Neuronal stem cell (in vitro differentiated cells): ENCODE results near the gene RAPGEF1.

Experiments
- DNase-seq: peaks from one replicate; pipeline ENCODE4 v3.0.0-alpha.2; 2013; ENCODE audit warnings: low spot score
- H2AFZ ChIP-seq: one replicate; pipeline ENCODE4 v1.6.1; 2013; ENCODE audit warnings: mild to moderate bottlenecking, low read length, inconsistent platforms
- H2AK5ac ChIP-seq: 2 replicates; pipeline ENCODE4 v1.6.1; 2013; ENCODE audit warnings: low read depth, mild to moderate bottlenecking, inconsistent platforms, low read length, moderate library complexity, mixed read lengths
- H2BK120ac ChIP-seq: 2 replicates; pipeline ENCODE4 v1.6.1; 2013; ENCODE audit warnings: low read depth, mild to moderate bottlenecking, inconsistent platforms, low read length, moderate library complexity, mixed read lengths
- H2BK12ac ChIP-seq: one replicate; pipeline ENCODE4 v1.6.1; 2013; ENCODE audit warnings: low read length, inconsistent platforms
- H2BK15ac ChIP-seq: 2 replicates; pipeline ENCODE4 v1.6.1; 2013; ENCODE audit warnings: mild to moderate bottlenecking, low read length, inconsistent platforms, mixed read lengths
- H2BK5ac ChIP-seq: one replicate; pipeline ENCODE4 v1.6.1; 2013; ENCODE audit warnings: inconsistent platforms, mild to moderate bottlenecking, low read length, moderate library complexity
- H3K14ac ChIP-seq: one replicate; pipeline ENCODE4 v1.6.1; 2013; ENCODE audit warnings: low read length, inconsistent platforms
- H3K18ac ChIP-seq: 2 replicates; pipeline ENCODE4 v1.6.1; 2013; ENCODE audit warnings: low read length, inconsistent platforms
- H3K23ac ChIP-seq: 2 replicates; pipeline ENCODE4 v1.6.1; 2013; ENCODE audit warnings: low read depth, mild to moderate bottlenecking, mixed read lengths, low read length, inconsistent platforms; ENCODE audit not compliant: poor library complexity
- H3K27ac ChIP-seq: replicated peaks from 3 replicates; pipeline ENCODE4 v1.5.1; 2013; ENCODE audit warnings: low read length, inconsistent platforms
- H3K27me3 ChIP-seq, 3 experiments: 2 replicates each; pipeline ENCODE4 v1.6.1; 2013; ENCODE audit warnings: low read length in 3 of 3, mild to moderate bottlenecking in 2 of 3, inconsistent platforms in 1 of 3, low read depth in 1 of 3, mixed read lengths in 1 of 3, moderate library complexity in 1 of 3; ENCODE audit not compliant: control insufficient read depth in 3 of 3, insufficient read depth in 3 of 3
- H3K36me3 ChIP-seq, 2 donors: replicated peaks in 1 of 2; 2 replicates each; pipeline ENCODE4 v1.6.1; 2013; ENCODE audit warnings: low read length in 2 of 2; ENCODE audit not compliant: control insufficient read depth in 2 of 2, insufficient read depth in 2 of 2
- H3K4ac ChIP-seq: 2 replicates; pipeline ENCODE4 v1.6.1; 2013; ENCODE audit warnings: inconsistent platforms, mild to moderate bottlenecking, low read length, moderate library complexity
- H3K4me1 ChIP-seq, 2 donors: 1 replicate in 1 of 2; 2 replicates in 1 of 2; pipeline ENCODE4 v1.6.1; 2013; ENCODE audit warnings: low read length in 2 of 2, low read depth in 1 of 2; ENCODE audit not compliant: control insufficient read depth in 2 of 2, insufficient read depth in 1 of 2
- H3K4me2 ChIP-seq: one replicate; pipeline ENCODE4 v1.6.1; 2013; ENCODE audit warnings: mild to moderate bottlenecking, low read length, inconsistent platforms; ENCODE audit not compliant: insufficient read depth, poor library complexity, severe bottlenecking
- H3K4me3 ChIP-seq, 2 donors: 2 replicates each; pipeline ENCODE4 v1.5.1; 2013; ENCODE audit warnings: low read length in 2 of 2, mild to moderate bottlenecking in 2 of 2, inconsistent platforms in 1 of 2, moderate library complexity in 1 of 2
- H3K79me1 ChIP-seq: one replicate; pipeline ENCODE4 v1.6.1; 2013; ENCODE audit warnings: low read depth, mild to moderate bottlenecking, inconsistent platforms, low read length, moderate library complexity
- H3K9ac ChIP-seq: one replicate; pipeline ENCODE4 v1.6.1; 2013; ENCODE audit warnings: mild to moderate bottlenecking, low read depth, low read length, inconsistent platforms; ENCODE audit not compliant: poor library complexity
- H3K9me3 ChIP-seq, 2 donors: replicated peaks in 1 of 2; 2 replicates each; pipeline versions ENCODE3 to v1.6.1; 2013; ENCODE audit warnings: low read length in 2 of 2, mild to moderate bottlenecking in 2 of 2, inconsistent platforms in 1 of 2, low read depth in 1 of 2, mixed read lengths in 1 of 2, moderate library complexity in 1 of 2; ENCODE audit not compliant: control insufficient read depth in 2 of 2, insufficient read depth in 1 of 2
- H4K8ac ChIP-seq: one replicate; pipeline ENCODE4 v1.6.1; 2013; ENCODE audit warnings: low read depth, mild to moderate bottlenecking, inconsistent platforms, low read length, moderate library complexity
- H4K91ac ChIP-seq: one replicate; pipeline ENCODE4 v1.6.1; 2013; ENCODE audit warnings: low read length, low read depth, mild to moderate bottlenecking, inconsistent platforms; ENCODE audit not compliant: poor library complexity
- WGBS, 2 donors: extraction: QIAGEN DNeasy Blood & Tissue Kit; methylation state at CpG; one replicate each; pipeline ENCODE4 v1.1.7; 2013; ENCODE audit warnings: missing lambda C conversion rate in 2 of 2, mixed read lengths in 1 of 2; ENCODE audit not compliant: insufficient read length in 2 of 2, insufficient replicate concordance in 1 of 2; ENCODE audit errors: extremely low coverage in 2 of 2; 5-methylcytosine and 5-hydroxymethylcytosine counted together

The RAPGEF1 gene

GRCh38 chr9:131529597-131530545 lies 210.0 kb downstream of the RAPGEF1 start:
- Histone ChIP-seq H3K9me3 (no peaks in the 10 kb centered on the region), H2BK120ac (no peak overlapping the region), H2BK15ac (no peak overlapping the region), H3K36me3 (peaks cover 39 to 56% of the 10 kb centered on the region in 2 donors), H4K91ac (no peak overlapping the region), H2AFZ (peak overlapping the region; percentile 99), H2AK5ac (peak overlapping the region; percentile 89), H3K14ac (no peak overlapping the region), H3K18ac (peak overlapping the region; percentile 93), H3K27ac (no peak overlapping the region), H3K79me1 (peaks cover 14% of the 10 kb centered on the region), H3K4me2 (peak overlapping the region; percentile 90), H4K8ac (peak overlapping the region; percentile 78), H3K9ac (peak overlapping the region; percentile 91), H2BK5ac (peak overlapping the region; percentile 54), H3K4ac (peak overlapping the region; percentile 78), H3K27me3 (no peaks in the 10 kb centered on the region), H3K23ac (peak overlapping the region; percentile 87), H3K4me3 (peak overlapping the region; percentile 94), H3K4me1 (peaks cover 8% of the 10 kb centered on the region in 2 donors), H2BK12ac (no peak overlapping the region)
- DNase-seq = no peak
- no CpG with 5 or more reads among the region's 24 CpGs for WGBS, 2 donors

GRCh38 chr9:131528886-131529505 lies 210.9 kb downstream of the RAPGEF1 start:
- no peak overlapping the region for H3K4ac ChIP-seq

GRCh38 chr9:131528186-131528585 lies 211.7 kb downstream of the RAPGEF1 start:
- H2AK5ac ChIP-seq = no peak overlapping the region
- no peaks in the 10 kb centered on the region for H3K9me3 ChIP-seq
- H2BK12ac ChIP-seq = no peak overlapping the region
- no peak overlapping the region for H3K27ac ChIP-seq
- no peak overlapping the region for H3K23ac ChIP-seq
- H3K4ac ChIP-seq = no peak overlapping the region
- H2AFZ ChIP-seq = no peak overlapping the region
- WGBS, 2 donors = no CpG with 5 or more reads among the region's 7 CpGs
- no peaks in the 10 kb centered on the region for H3K27me3 ChIP-seq
- no peak for DNase-seq
- no peak overlapping the region for H2BK5ac ChIP-seq
- H2BK120ac ChIP-seq = no peak overlapping the region
- H3K79me1 ChIP-seq = peaks cover 16% of the 10 kb centered on the region
- H4K91ac ChIP-seq = no peak overlapping the region
- H3K4me2 ChIP-seq = no peak overlapping the region
- H3K4me1 ChIP-seq = peaks cover 8% of the 10 kb centered on the region in 2 donors
- no peak overlapping the region for H3K14ac ChIP-seq
- H4K8ac ChIP-seq = peak overlapping the region; percentile 23
- H2BK15ac ChIP-seq = no peak overlapping the region
- H3K36me3 ChIP-seq = peaks cover 52 to 73% of the 10 kb centered on the region in 2 donors
- H3K9ac ChIP-seq = no peak overlapping the region
- H3K4me3 ChIP-seq = peak overlapping the region in 1 of 2 donors; percentile 53
- H3K18ac ChIP-seq = no peak overlapping the region

More at GRCh38 chr9:131528886-131529505, 210.9 kb downstream of the RAPGEF1 start:
- Histone ChIP-seq H3K27ac (no peak overlapping the region), H3K9me3 (no peaks in the 10 kb centered on the region), H2AFZ (no peak overlapping the region), H2BK15ac (no peak overlapping the region), H3K23ac (peak overlapping the region; percentile 58), H3K14ac (peak overlapping the region; percentile 31), H3K79me1 (peaks cover 16% of the 10 kb centered on the region), H3K18ac (no peak overlapping the region), H3K4me1 (peaks cover 8% of the 10 kb centered on the region in 2 donors), H3K27me3 (no peaks in the 10 kb centered on the region), H2BK120ac (no peak overlapping the region), H3K4me3 (peak overlapping the region; percentile 12 to 94), H4K91ac (no peak overlapping the region), H2BK12ac (no peak overlapping the region), H3K9ac (no peak overlapping the region), H4K8ac (no peak overlapping the region), H3K4me2 (no peak overlapping the region), H2BK5ac (no peak overlapping the region), H2AK5ac (no peak overlapping the region), H3K36me3 (peaks cover 47 to 65% of the 10 kb centered on the region in 2 donors)
- no peak for DNase-seq
- no CpG with 5 or more reads among the region's 35 CpGs for WGBS, 2 donors
